ENCODE measurements around the gene CRELD2.
A peak's percentile ranks its signal among the peaks of the same experiment; 100 is the strongest.

Gene CRELD2

GRCh38 chr22:49970528-49971231, 52.2 kb downstream of the CRELD2 start:
- peak; percentile 97 for FAIRE-seq

- no peak for FAIRE-seq
Observed at GRCh38 chr22:49971232-49972162, 53.1 kb downstream of the CRELD2 start.

GRCh38 chr22:49972163-49973017, 54.0 kb downstream of the CRELD2 start:
- no peak for FAIRE-seq

GRCh38 chr22:49973018-49973961, 54.9 kb downstream of the CRELD2 start:
- no peak for FAIRE-seq

- FAIRE-seq: no peak
Observed at GRCh38 chr22:49975543-49976389, 57.3 kb downstream of the CRELD2 start.

GRCh38 chr22:49976439-49977175, 58.2 kb downstream of the CRELD2 start:
- FAIRE-seq: peak; percentile 54
